Stomach (tissue), 9 donors: ENCODE data around the gene AKT2. TPM values are rescaled to one million over a fixed set of nuclear protein-coding genes. Genes with fewer than 3 reads are reported as not detected.

Experiments used
- DNase-seq, 2 donors: peaks; one replicate each; pipeline versions ENCODE4 v3.0.0 to v3.0.0-alpha.2; 2013 to 2019
- H3K27ac ChIP-seq, 5 donors: fragments of 200-600 bp in 4 of 5; sonication (generic) in 4 of 5; one replicate each; pipeline ENCODE4 v1.5.1; 2013 to 2019; ENCODE audit warnings: mild to moderate bottlenecking in 1 of 5, moderate library complexity in 1 of 5
- H3K27me3 ChIP-seq, 3 donors: fragments of 200-600 bp; sonication (generic); one replicate each; pipeline ENCODE4 v1.5.1; 2017 to 2019; ENCODE audit warnings: mixed run types in 1 of 3
- H3K36me3 ChIP-seq, 4 donors: fragments of 200-600 bp; sonication (generic); 1 replicate in 3 of 4; 2 replicates in 1 of 4; pipeline ENCODE4 v1.5.1; 2016 to 2019
- H3K4me1 ChIP-seq, 4 donors: fragments of 200-600 bp; sonication (generic); one replicate each; pipeline ENCODE4 v1.5.1; 2016 to 2019
- H3K4me3 ChIP-seq, 4 donors: fragments of 200-600 bp; sonication (generic) in 3 of 4; one replicate each; pipeline ENCODE4 v1.5.1; 2016 to 2019; ENCODE audit warnings: mild to moderate bottlenecking in 1 of 4
- H3K9me3 ChIP-seq, 4 donors: fragments of 200-600 bp; sonication (generic); one replicate each; pipeline ENCODE4 v1.5.1; 2016 to 2019
- EP300 ChIP-seq: sonication (generic); formaldehyde crosslinking; IDR thresholded peaks from one replicate; pipeline ENCODE4 v1.6.1; 2017; ENCODE audit warnings: antibody characterized with exemption
- POLR2A ChIP-seq, 4 donors: fragments of 450-650 bp; IDR thresholded peaks; one replicate each; pipeline ENCODE4 v1.6.1; 2016; ENCODE audit warnings: antibody characterized with exemption in 4 of 4, control low read depth in 2 of 4, mild to moderate bottlenecking in 1 of 4, moderate library complexity in 1 of 4
- POLR2AphosphoS5 ChIP-seq, 3 donors: sonication (generic); formaldehyde crosslinking; IDR thresholded peaks; one replicate each; pipeline ENCODE4 v1.6.1; 2016; ENCODE audit warnings: antibody characterized with exemption in 3 of 3
- WGBS, 5 donors: extraction: QIAGEN DNeasy Blood & Tissue Kit in 3 of 5; methylation state at CpG; one replicate each; pipeline versions ENCODE4 v1.1.5 to v1.1.7; 2013 to 2018; 5-methylcytosine and 5-hydroxymethylcytosine counted together
- intact Hi-C: fragments of 100-400 bp; cut with DNase I; formaldehyde crosslinking; loops from one replicate; pipeline ENCODE4 v1.15.1; 2023; ENCODE audit warnings: low total_unique reads
- polyA plus RNA-seq, 3 donors: library from polyadenylated mRNA; stranded (reverse); fragments of 200-250 nt; gene quantifications; one replicate each; pipeline ENCODE4 v1.2.3, GENCODE V29; 2013
- total RNA-seq, 5 donors: library from RNA; depleted of rRNA; stranded (reverse); fragments of >200 nt; gene quantifications; one replicate each; pipeline versions ENCODE4 v1.1.0 to v1.2.3, GENCODE V29; 2014 to 2016
- TF ChIP-seq, protein P1 (sequence below), 7 experiments: fragments of 450-650 bp in 4 of 7; fragments of 200-600 bp in 3 of 7; sonication (generic) in 3 of 7; IDR thresholded peaks; one replicate each; pipeline ENCODE4 v1.5.1; 2016 to 2019; ENCODE audit warnings: antibody characterized with exemption in 7 of 7, control low read depth in 2 of 7, mild to moderate bottlenecking in 1 of 7
- donor health status: healthy with polysubstance abuse.
- donor health status: Bipolar disorder and iron deficiency.
- donor health status: healthy.

Gene AKT2
- total and polyA plus RNA-seq, 8 donors = 26.0 to 227 (median 75.9) TPM

DNA sequence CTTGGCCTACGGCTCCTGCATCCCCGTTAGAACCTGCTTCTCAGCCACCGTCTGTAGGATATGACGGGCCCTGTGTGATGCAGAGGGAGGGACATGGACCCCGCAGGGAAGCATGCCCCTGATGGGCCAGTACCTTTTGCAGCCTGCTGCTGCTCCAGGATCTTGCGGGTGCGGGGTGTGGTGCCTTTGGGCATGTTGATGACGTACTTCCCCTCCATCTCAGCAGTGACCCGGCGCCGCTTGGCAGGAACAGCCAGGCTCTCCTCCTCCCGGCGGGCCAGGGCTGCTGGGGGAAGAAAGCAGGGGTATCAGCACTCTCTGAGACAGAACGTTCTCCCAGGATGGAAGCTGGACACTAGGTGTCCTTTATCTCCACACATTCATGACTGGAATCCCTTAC is 41.1 kb upstream of the AKT2 start:
- 89 to 96% (median 92%) methylated on average over 12 to 14 of the region's 14 CpGs for WGBS, 5 donors
- Histone ChIP-seq H3K36me3 (peaks cover 75 to 100% (median 97%) of the 10 kb centered on the region in 4 donors), H3K27me3 (no peaks in the 10 kb centered on the region), H3K4me1 (no peaks in the 10 kb centered on the region), H3K4me3 (no peak overlapping the region), H3K27ac (no peak overlapping the region), H3K9me3 (no peaks in the 10 kb centered on the region)
- no peak for TF ChIP-seq POLR2A (IDR thresholded peaks at IDR 0.05)
- TF ChIP-seq POLR2AphosphoS5 (IDR thresholded peaks at IDR 0.05) = no peak
- TF ChIP-seq EP300 = no peak
- intact Hi-C loops = no loop called here
- no peak for DNase-seq

DNA sequence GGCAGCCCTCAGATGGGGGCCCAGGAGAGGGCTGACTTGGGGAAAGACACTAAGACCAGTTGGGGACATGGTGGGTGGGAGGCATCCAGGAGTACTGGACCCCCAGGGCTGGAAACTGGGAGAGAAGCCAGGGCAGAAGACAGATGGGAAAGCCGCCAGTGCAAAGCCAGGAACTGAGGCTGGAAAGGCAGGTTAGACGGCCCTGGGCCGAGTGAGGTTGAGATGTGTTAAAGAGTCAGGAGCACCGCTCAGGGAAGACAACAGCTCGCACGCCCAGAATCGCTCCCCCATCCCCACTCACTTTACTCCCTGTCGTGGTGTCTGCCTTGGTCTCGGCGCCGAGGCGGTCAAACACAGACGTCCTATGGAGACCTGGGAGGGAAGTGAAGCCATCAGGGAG is 38.6 kb upstream of the AKT2 start:
- Histone ChIP-seq H3K9me3 (no peaks in the 10 kb centered on the region), H3K36me3 (peaks cover 73 to 97% (median 91%) of the 10 kb centered on the region in 4 donors), H3K27me3 (no peaks in the 10 kb centered on the region), H3K4me1 (no peaks in the 10 kb centered on the region), H3K4me3 (no peak overlapping the region), H3K27ac (no peak overlapping the region)
- TF ChIP-seq, protein P1, sequence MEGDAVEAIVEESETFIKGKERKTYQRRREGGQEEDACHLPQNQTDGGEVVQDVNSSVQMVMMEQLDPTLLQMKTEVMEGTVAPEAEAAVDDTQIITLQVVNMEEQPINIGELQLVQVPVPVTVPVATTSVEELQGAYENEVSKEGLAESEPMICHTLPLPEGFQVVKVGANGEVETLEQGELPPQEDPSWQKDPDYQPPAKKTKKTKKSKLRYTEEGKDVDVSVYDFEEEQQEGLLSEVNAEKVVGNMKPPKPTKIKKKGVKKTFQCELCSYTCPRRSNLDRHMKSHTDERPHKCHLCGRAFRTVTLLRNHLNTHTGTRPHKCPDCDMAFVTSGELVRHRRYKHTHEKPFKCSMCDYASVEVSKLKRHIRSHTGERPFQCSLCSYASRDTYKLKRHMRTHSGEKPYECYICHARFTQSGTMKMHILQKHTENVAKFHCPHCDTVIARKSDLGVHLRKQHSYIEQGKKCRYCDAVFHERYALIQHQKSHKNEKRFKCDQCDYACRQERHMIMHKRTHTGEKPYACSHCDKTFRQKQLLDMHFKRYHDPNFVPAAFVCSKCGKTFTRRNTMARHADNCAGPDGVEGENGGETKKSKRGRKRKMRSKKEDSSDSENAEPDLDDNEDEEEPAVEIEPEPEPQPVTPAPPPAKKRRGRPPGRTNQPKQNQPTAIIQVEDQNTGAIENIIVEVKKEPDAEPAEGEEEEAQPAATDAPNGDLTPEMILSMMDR (IDR thresholded peaks at IDR 0.05) = no peak
- TF ChIP-seq POLR2A (IDR thresholded peaks at IDR 0.05) (no peak), EP300 (no peak), POLR2AphosphoS5 (IDR thresholded peaks at IDR 0.05) (no peak)
- no peak for DNase-seq
- 89 to 91% (median 90%) methylated on average over 13 of the region's 13 CpGs for WGBS, 5 donors
- intact Hi-C loops = no loop called here

DNA sequence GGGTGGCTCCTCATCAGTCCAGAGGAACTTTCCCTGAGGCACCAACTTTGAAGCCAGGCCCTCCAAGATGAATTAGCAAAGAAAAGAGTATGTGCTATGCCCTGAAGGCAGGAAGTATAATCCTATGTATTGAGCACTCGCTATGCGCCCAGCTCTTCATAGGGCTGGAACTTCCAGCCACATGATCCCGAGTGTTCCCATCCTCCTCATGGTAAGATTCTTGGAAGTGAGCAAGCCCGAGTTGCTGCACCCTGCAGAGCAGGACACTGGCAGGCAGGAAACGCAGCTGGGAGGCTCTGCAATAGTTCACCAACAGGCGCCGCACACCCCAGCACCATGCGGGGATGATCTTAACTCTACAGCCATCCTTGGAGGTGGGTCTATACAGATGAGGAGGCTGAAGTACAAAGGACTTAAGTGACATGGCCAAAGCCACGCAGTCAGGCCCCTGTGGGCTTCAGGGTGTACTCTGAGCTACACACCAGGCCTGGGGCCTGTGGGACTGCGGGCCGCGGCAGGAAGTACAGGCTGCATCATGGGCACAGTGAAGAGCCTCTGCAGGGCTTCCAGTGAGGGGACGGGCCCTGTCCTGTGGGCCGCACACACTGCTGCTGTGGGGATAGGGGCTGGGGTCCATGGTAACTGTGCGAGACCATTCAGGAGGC is 37.9 kb upstream of the AKT2 start:
- peaks cover 67 to 97% (median 91%) of the 10 kb centered on the region in 4 donors for H3K36me3 ChIP-seq
- 91 to 95% (median 94%) methylated on average over 14 to 15 of the region's 15 CpGs for WGBS, 5 donors
- intact Hi-C loops = no loop called here
- TF ChIP-seq POLR2A (IDR thresholded peaks at IDR 0.05) (no peak), POLR2AphosphoS5 (IDR thresholded peaks at IDR 0.05) (no peak), EP300 (no peak)
- TF ChIP-seq, protein P1 (IDR thresholded peaks at IDR 0.05) = no peak
- H3K27me3 ChIP-seq = no peaks in the 10 kb centered on the region
- no peak overlapping the region for H3K27ac ChIP-seq
- H3K9me3 ChIP-seq = no peaks in the 10 kb centered on the region
- DNase-seq = no peak
- H3K4me3 ChIP-seq = no peak overlapping the region
- no peaks in the 10 kb centered on the region for H3K4me1 ChIP-seq

DNA sequence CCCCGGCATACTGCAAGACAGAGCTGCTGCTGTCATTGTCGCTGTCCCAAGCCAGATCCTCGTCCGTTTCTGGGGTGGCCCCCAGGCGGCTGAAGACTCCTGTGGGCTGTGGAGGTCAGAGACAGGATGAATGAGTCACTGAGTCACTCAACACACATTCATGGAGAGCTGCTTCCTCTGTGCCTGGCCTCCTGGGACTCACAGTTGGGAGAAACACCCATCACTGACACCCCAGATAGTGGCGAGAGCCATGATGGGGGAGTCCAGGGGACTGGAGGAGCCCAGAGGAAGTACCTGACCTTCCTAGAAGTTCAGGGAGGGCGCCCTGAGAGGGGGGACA is 37.1 kb upstream of the AKT2 start:
- Histone ChIP-seq H3K4me3 (no peak overlapping the region), H3K27ac (no peak overlapping the region), H3K4me1 (no peaks in the 10 kb centered on the region), H3K36me3 (peaks cover 58 to 97% (median 91%) of the 10 kb centered on the region in 4 donors), H3K27me3 (no peaks in the 10 kb centered on the region), H3K9me3 (no peaks in the 10 kb centered on the region)
- TF ChIP-seq EP300 = no peak
- TF ChIP-seq, protein P1 (IDR thresholded peaks at IDR 0.05) = no peak
- TF ChIP-seq POLR2AphosphoS5 (IDR thresholded peaks at IDR 0.05) = no peak
- TF ChIP-seq POLR2A (IDR thresholded peaks at IDR 0.05) = no peak
- DNase-seq = no peak
- intact Hi-C loops = no loop called here
- WGBS, 5 donors = 92 to 95% (median 93%) methylated on average over 7 of the region's 7 CpGs

DNA sequence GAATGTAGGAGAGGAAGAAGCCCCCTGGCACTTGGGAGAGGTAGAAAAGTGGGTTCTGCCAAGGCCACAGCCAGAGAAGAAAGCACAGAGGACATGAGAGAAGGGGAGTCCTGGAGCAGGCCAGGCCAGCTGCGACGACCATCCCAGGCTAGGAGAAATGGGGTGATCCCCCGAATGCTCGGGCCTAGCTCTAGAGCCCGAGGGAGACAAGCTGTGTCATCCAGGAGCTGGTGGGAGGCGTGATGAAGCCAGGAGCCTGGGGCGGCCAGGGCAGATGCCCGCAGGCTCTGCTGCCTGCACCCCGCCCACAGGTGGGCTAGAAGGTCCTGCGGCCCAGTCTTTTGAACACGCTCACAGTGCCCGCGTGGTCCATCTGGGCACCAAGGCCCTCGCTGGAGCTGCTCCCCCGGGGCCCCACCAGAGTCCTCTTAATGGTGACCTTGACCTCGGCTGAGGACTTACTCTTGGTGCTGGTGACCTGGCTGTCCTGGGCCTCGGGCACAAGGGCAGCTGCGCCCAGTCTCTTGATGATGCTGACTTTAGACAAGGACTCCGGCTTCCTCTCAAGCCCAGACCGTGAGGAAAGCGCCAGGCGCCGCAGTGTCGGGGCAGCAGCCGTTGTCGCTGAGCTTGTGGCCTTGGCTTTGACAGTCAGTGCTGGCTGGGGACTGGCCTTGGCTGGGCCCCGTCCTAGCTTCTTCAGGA is 36.6 kb upstream of the AKT2 start:
- no peaks in the 10 kb centered on the region for H3K4me1 ChIP-seq
- no peaks in the 10 kb centered on the region for H3K27me3 ChIP-seq
- no peaks in the 10 kb centered on the region for H3K9me3 ChIP-seq
- no peak for DNase-seq
- H3K4me3 ChIP-seq = no peak overlapping the region
- 93 to 97% (median 95%) methylated on average over 20 to 27 of the region's 27 CpGs for WGBS, 5 donors
- TF ChIP-seq, protein P1 (IDR thresholded peaks at IDR 0.05) = no peak
- TF ChIP-seq POLR2AphosphoS5 (IDR thresholded peaks at IDR 0.05) = no peak
- TF ChIP-seq EP300 = no peak
- TF ChIP-seq POLR2A (IDR thresholded peaks at IDR 0.05) = no peak
- peaks cover 57 to 97% (median 90%) of the 10 kb centered on the region in 4 donors for H3K36me3 ChIP-seq
- no peak overlapping the region for H3K27ac ChIP-seq
- intact Hi-C loops = no loop called here
